ENCODE measurements around the gene KCNAB1. TPM values are rescaled to one million over a fixed set of nuclear protein-coding genes. Genes with fewer than 3 reads are reported as not detected.
"Not testable (repeated sequence)": the region's sequence is repeated elsewhere in the genome, so short reads cannot be mapped to it uniquely, and the experiment has no call there.

KCNAB1 gene
- total RNA-seq (2021): 1.4 and 3.3 TPM in 2 replicates
- Bru-seq, nascent RNA: percentile 15 among the genes with signal in this experiment
- percentile 7 among the genes with signal in this experiment for BruChase-seq, experiment 1, labeled RNA remaining after a 2-hour chase
- percentile 10 among the genes with signal in this experiment for BruChase-seq, experiment 2, labeled RNA remaining after a 6-hour chase
- long read RNA-seq, partial matches to known transcripts: 0 of 30 reads
- long read RNA-seq, other reads (novel, unspliced or antisense): 30 of 30 reads

- Histone ChIP-seq H3K4me3 (no peak within 1 kb of the TSS), H3K27me3 (ENCODE audit: insufficient read depth, low read depth) (no peaks in the 10 kb centered on the region), H3K27ac (no peak within 1 kb of the TSS), H3K36me3 (ENCODE audit: low read depth) (no peaks in the 10 kb centered on the region), H3K9me2 (ENCODE audit: insufficient read depth) (no peaks in the 10 kb centered on the region), H3K4me1 (replicated peaks; ENCODE audit: insufficient read depth) (no peaks in the 10 kb centered on the region), H3K9me3 (ENCODE audit: insufficient read depth, low read depth) (no peaks in the 10 kb centered on the region), H3K79me2 (ENCODE audit: low read depth) (no peaks in the 10 kb centered on the region), H3F3A (ENCODE audit: insufficient read depth, low read depth) (no peaks in the 10 kb centered on the region), H3K4me2 (no peak within 1 kb of the TSS), H4K20me1 (ENCODE audit: insufficient read depth) (no peaks in the 10 kb centered on the region), H2AFZ (no peak within 1 kb of the TSS)
- CTCF ChIA-PET: no interaction called here
- DNase-seq: no peak
- POLR2A ChIA-PET (ENCODE audit: unreplicated experiment): no interaction called here
- BruUV-seq (replicated peaks): no TSS peak
- TF ChIP-seq EZH2 (IDR thresholded peaks at IDR 0.05; ENCODE audit: low read depth) (no peak), CTCF (conservative IDR thresholded peaks at IDR 0.05) (no peak)
- intact Hi-C loops (cut with micrococcal nuclease; ENCODE audit: unreplicated experiment): no loop called here
These were observed at the start of gene KCNAB1 for GRCh38 chr3:156120528-156121251. TSS of gene KCNAB1 (plus strand) at chr3:156120578.

GRCh38 chr3:156071031-156071430 lies 49.3 kb upstream of the KCNAB1 start:
- CTCF ChIA-PET: no interaction called here
- H3K4me1 ChIP-seq (replicated peaks; ENCODE audit: insufficient read depth): no peaks in the 10 kb centered on the region
- no peaks in the 10 kb centered on the region for H4K20me1 ChIP-seq (ENCODE audit: insufficient read depth)
- H3F3A ChIP-seq (ENCODE audit: insufficient read depth, low read depth): no peaks in the 10 kb centered on the region
- no TSS peak for BruUV-seq (replicated peaks)
- H3K79me2 ChIP-seq (ENCODE audit: low read depth): no peaks in the 10 kb centered on the region
- no peaks in the 10 kb centered on the region for H3K36me3 ChIP-seq (ENCODE audit: low read depth)
- POLR2A ChIA-PET (ENCODE audit: unreplicated experiment): no interaction called here
- DNase-seq: no peak
- H3K9me3 ChIP-seq (ENCODE audit: insufficient read depth, low read depth): no peaks in the 10 kb centered on the region
- no peak overlapping the region for H3K4me3 ChIP-seq
- H3K9me2 ChIP-seq (ENCODE audit: insufficient read depth): no peaks in the 10 kb centered on the region
- H3K27ac ChIP-seq: no peak overlapping the region
- H3K27me3 ChIP-seq (ENCODE audit: insufficient read depth, low read depth): no peaks in the 10 kb centered on the region
- TF ChIP-seq EZH2 (IDR thresholded peaks at IDR 0.05; ENCODE audit: low read depth) (no peak), CTCF (conservative IDR thresholded peaks at IDR 0.05) (no peak)
- no peak overlapping the region for H2AFZ ChIP-seq
- H3K4me2 ChIP-seq: no peak overlapping the region
- intact Hi-C loops (cut with micrococcal nuclease; ENCODE audit: unreplicated experiment): no loop called here

- CTCF ChIA-PET; H3K4me2 ChIP-seq; H3F3A ChIP-seq (ENCODE audit: insufficient read depth, low read depth): not testable (repeated sequence)
These were observed 47.3 kb upstream of the KCNAB1 start for GRCh38 chr3:156072950-156073657.

More at GRCh38 chr3:156072950-156073657, 47.3 kb upstream of the KCNAB1 start:
- H3K79me2 ChIP-seq (ENCODE audit: low read depth); H3K4me1 ChIP-seq (replicated peaks; ENCODE audit: insufficient read depth); H3K9me3 ChIP-seq (ENCODE audit: insufficient read depth, low read depth); H3K27me3 ChIP-seq (ENCODE audit: insufficient read depth, low read depth); H2AFZ ChIP-seq; H3K9me2 ChIP-seq (ENCODE audit: insufficient read depth); H4K20me1 ChIP-seq (ENCODE audit: insufficient read depth); H3K27ac ChIP-seq; BruUV-seq (replicated peaks); H3K36me3 ChIP-seq (ENCODE audit: low read depth); DNase-seq; H3K4me3 ChIP-seq; POLR2A ChIA-PET (ENCODE audit: unreplicated experiment); intact Hi-C loops (cut with micrococcal nuclease; ENCODE audit: unreplicated experiment): not testable (repeated sequence)

Data from PC-9 (cell line).